ENCODE data around the gene CD9.

DNA sequence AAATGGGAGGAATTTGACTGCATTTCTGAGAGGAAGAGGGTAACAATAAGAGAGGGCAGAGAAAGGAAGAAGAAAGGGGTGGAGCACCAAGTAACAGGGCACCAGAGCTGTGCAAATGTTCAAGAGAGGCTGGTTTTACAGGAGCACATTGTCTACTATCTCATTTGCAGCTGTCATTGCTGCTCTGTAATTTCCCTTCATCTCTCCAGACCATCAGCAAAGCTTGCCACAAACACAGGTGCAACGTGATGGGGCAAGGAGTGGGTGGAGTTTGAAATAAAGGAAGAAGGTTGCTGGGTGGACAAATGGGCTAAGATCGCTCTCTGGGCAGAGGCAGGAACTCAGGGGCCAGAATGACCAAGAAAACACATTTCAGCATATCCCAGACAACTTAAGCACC lies 62.4 kb downstream of the CD9 start:
- TF ChIP-seq, protein P1, sequence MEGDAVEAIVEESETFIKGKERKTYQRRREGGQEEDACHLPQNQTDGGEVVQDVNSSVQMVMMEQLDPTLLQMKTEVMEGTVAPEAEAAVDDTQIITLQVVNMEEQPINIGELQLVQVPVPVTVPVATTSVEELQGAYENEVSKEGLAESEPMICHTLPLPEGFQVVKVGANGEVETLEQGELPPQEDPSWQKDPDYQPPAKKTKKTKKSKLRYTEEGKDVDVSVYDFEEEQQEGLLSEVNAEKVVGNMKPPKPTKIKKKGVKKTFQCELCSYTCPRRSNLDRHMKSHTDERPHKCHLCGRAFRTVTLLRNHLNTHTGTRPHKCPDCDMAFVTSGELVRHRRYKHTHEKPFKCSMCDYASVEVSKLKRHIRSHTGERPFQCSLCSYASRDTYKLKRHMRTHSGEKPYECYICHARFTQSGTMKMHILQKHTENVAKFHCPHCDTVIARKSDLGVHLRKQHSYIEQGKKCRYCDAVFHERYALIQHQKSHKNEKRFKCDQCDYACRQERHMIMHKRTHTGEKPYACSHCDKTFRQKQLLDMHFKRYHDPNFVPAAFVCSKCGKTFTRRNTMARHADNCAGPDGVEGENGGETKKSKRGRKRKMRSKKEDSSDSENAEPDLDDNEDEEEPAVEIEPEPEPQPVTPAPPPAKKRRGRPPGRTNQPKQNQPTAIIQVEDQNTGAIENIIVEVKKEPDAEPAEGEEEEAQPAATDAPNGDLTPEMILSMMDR (IDR thresholded peaks at IDR 0.05) = no peak
- no peak for TF ChIP-seq POLR2AphosphoS5 (IDR thresholded peaks at IDR 0.05)
- TF ChIP-seq EP300 (IDR thresholded peaks at IDR 0.05) = no peak

All from esophagus muscularis mucosa (tissue), 4 donors.